ENCODE results near the gene GTPBP2.
A peak's percentile ranks its signal among the peaks of the same experiment; 100 is the strongest.
"Not testable (repeated sequence)": the region's sequence is repeated elsewhere in the genome, so short reads cannot be mapped to it uniquely, and the experiment has no call there.

GTPBP2 gene, protein sequence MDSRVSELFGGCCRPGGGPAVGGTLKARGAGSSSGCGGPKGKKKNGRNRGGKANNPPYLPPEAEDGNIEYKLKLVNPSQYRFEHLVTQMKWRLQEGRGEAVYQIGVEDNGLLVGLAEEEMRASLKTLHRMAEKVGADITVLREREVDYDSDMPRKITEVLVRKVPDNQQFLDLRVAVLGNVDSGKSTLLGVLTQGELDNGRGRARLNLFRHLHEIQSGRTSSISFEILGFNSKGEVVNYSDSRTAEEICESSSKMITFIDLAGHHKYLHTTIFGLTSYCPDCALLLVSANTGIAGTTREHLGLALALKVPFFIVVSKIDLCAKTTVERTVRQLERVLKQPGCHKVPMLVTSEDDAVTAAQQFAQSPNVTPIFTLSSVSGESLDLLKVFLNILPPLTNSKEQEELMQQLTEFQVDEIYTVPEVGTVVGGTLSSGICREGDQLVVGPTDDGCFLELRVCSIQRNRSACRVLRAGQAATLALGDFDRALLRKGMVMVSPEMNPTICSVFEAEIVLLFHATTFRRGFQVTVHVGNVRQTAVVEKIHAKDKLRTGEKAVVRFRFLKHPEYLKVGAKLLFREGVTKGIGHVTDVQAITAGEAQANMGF

DNA sequence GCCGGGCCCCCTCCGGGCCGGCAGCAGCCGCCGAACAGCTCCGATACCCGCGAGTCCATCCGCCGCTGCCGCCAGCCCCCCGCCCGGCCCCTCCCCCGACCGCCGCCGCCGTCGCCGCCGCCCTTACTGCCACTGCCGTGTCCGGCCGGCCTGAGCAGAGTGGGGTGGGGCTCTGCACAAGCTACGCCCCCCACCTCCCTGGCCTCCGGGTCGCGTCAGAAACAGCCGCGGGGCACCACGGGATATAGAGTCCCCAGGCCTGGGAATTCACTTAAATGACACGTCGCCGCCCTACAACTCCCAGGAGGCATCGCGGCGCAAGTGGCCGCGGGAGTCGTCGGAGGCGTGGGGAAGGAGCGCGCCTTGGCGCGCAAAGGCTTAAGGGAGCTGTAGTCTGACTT, at the start of gene GTPBP2:
Gene GTPBP2, minus strand, starts transcription at position 161 of the 401 bp plus-strand sequence. Its CDS starts 102 bp downstream, at position 59.
- FAIRE-seq = peak; percentile 82

DNA sequence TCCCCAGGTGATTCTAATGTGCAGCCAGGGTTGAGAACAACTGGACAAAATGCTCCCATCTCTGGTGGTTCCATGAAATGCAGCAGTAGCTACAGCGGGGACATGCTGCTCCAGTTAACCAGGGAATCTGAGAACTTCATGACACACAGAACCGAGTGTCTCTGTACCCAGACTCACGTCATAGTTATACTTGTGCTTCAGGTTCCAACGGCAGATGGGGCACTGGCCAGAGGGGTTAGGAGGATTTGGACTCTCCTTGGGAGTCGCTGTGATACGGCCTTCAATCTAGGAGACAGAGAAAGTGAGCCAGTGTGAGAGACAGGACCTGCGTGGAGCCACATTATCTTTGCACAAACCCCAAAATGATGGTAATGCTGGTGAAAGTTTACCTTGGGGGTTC, 49.3 kb upstream of the GTPBP2 start:
- no peak for FAIRE-seq

DNA sequence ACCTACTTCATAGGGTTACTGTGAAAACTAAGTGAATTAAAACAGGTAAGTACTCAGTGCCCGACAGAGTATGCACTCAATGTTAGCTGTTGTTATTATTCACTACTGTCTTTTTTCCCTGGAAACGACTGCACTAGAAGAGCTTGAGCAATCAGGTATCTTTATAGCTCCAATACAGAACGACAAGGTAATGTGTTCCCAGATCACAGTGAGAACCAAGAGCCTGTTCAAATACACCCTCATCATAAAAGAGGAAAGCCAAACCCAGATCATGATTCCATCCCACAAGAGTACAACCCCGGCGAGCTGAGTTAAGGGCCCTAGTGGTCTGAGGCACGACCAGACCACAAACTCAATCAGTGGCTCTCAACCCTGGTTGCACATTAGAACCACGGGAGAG, 48.7 kb upstream of the GTPBP2 start:
- no peak for FAIRE-seq

DNA sequence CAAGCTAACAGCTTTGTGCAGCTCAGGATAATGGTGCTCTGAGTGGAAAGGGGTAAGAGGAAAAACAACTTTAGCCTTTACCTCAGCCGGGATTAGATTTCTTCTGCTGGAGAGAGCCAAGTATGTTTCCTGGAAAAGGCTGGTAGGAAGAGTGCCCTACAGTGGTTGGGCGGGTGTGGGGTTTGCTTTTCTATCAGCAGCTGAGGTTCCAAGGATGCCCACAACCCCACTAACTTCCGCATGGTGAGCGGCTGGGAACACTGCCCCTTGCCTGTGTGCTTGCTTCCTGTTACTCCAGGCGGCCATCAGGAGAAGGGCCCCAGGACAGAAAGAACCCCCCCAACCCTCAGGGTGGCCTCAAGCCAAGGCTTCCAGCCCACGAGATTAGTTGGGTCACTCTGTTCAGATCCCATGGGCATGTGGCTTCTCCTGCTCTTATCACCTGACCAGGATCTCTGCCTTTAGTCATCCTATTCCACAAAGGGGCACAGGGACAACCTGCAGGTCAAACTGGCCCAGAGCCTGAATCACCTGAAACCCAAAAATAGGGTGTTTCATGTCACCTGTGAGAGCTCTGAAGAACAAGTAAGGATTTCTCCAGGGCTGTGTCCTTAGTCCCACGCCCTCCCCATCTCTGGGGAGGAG, 48.0 kb upstream of the GTPBP2 start:
- FAIRE-seq = no peak

DNA sequence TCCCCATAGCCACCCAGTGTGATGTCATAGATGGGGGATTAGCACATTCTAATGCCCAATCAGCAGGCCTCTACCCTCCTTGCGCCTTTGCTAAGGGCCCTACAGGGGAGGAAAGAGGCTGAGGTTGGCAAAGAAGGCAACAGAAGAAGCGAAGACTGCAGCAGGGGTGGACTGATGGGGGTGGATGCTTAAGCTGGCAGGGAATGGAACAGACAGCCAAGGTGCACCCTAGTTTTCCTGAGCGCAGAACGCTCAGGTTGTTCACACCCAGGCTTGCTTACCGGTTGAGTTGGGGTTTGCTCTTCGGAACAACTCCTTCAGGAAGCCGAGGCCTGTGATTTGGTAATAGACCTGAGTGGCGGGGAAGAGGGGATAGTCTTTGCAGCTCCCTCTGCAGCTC, 45.9 kb upstream of the GTPBP2 start:
- no peak for FAIRE-seq

DNA sequence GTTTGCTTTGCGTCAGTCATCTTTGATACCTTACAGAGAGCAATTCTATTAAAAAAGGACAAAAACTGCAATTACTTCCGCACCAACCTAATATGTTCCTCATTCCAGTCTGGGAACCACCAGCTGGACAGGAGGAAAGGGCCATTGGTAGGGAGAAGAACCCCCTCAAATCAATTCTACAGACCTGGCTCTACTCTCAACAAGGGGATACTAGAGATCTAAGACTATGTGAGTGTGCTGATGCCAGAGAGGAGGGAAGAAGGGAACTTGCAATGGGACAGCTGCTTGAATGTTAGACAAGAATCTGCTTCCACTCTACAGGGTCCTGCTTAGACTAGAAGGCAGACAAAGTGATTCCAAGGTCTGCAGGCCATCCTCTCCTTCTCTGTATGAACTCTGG, 45.2 kb upstream of the GTPBP2 start:
- no peak for FAIRE-seq

DNA sequence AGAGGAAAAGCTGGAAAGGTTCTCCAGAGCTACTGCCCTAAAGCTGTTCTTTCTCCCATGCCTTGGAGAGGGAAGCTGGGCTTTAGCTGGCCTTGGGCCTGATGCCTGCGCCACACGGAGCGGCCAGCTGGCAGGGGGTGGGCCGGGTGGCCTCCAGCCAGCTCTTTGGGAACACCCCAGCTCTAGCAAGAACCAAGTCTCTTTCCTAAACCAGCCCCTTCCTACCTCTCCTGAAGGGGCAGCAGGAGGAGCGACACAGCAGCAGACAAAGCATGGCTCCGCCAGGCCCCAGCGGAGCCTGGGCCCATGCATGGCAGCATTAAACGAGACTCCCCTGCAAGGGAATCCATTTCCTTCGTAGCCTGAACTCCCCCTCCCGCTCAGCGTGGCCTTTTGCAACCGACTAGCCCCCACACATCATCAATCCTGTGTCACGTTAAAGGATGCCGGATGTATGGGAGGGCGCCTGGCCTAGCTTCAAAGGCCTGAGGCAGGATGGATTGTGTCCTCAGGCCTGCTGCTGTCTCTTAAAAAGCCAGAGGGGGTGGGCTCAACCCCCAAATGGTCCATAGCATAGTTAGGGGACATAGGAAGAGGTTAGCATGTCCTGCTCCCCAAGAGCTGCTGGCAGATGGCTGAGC, 44.5 kb upstream of the GTPBP2 start:
- no peak for FAIRE-seq

DNA sequence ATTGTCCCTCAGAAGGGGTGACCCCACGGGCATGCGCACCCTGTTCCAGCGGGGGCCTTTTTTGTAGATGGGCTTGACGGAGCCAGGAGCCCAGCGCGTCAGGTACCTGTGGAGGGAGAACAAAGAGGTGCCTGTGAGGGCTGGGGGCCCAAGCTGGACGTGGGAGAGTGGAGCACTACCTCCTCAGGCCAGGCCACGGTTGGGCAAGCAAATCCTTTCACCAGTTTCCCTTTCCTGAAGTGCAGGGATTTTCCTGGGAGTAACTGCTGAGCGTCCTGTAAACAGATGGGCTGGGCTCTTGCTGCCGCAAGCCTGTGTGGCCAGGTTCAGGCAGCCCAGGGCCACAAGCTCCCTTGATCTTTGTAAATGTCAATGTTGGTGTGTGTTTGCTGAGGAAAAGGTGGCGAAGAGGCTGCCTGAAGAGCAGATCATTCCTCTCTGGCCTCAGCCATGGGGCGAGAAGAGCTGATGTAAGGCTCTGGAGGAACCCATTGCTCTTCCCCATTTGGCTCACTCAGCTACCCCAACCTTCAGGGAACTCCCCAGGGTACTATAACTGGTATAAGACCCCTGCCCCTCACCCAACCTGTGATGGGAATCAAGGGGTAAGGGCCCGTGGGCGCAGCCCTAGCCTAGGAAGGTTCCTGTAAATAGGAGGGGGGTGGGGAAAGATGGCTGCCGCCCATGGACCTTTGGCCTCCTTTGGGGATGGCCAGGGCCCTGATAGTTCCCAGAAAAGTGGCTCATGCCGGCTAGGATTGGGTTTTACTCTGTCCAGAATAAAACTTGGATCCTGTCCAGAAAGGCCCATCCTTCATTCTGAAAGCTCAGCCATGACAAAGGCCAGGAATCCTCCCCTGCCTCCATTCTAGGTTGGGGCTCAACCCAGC, 43.0 kb upstream of the GTPBP2 start:
- FAIRE-seq = no peak

DNA sequence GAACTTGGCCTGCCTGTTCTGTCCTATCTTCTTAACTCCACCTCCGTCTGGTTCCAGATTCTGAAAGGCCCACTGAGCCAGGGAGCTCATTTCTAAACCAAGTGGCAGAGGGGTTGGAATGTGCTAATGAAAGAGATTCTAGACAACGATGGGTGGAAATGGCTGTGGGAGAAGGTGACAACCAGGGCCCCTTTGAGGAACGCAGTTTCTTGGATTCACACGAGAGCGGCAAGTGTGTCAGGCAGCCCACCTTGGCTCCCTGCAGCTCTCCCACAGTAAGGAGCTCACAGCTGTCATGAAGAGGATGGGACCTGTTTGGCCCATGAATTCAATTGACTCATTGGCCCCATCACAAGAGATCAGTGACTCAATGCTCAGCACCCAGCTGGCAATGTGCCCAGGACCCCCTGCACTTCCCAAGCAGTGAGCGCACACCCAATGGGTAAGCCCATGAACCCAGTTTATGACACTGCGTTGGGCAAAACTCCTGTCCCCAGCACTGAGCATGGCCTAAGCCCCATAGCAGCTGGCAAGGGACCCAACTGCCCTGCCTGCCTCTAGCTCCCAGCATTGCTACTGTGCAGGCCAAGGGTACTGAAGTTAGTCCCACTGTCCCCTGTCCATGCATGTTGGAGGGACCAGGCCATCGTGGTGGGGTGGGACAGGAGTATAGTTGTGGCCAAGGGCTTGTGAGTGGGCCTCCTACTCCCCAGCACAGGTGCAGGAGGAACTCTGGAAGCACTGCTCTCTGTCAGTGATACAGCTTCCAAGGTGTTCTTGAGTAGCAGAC, 42.1 kb upstream of the GTPBP2 start:
- FAIRE-seq = no peak

DNA sequence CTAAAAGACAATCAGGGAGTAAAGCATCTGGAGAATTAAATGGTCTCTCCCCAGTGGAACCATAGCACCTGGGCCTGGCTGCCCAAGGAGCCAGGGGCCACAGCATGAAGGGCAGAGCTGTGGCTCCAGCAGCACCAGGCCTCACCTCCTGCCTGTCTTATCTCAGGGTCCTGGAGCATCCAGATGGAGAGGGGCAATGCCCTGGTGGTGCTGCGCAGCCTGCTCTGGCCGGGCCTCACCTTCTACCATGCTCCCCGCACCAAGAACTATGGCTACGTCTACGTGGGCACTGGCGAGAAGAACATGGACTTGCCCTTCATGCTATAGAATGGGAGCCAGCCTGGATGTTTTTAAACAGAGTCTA, 41.5 kb upstream of the GTPBP2 start:
- no peak for FAIRE-seq

DNA sequence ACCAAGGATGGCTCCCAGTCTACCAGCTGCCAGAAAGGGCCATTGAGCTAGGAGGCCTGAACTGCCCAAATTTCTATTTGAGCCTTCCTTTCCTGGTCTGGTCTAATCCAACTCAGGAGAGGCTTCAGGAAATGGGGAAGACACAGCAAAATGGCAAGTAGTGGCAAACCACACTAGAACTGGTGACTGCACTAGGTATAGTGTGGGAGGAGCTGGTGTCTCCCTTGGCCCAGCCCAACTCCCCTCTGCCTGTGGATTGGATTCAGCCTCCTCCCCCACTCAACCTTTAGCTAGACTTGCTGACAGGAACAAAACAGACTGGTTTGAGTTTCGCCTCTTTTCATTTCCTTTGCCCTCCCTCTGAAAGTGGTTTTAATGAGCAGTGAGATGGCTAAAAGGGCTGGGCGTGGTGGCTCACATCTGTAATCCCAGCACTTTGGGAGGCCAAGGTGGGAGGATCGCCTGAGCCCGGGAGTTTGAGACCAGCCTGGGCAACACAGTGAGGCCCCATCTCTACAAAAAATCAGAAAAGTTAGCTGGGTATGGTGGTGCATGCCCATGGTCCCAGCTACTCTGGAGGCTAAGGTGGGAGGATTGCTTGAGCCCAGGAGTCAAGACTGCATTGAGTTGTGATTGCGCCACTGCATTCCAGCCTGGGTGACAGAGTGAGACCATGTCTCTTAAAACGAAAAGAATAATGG, 41.0 kb upstream of the GTPBP2 start:
- FAIRE-seq = no peak

DNA sequence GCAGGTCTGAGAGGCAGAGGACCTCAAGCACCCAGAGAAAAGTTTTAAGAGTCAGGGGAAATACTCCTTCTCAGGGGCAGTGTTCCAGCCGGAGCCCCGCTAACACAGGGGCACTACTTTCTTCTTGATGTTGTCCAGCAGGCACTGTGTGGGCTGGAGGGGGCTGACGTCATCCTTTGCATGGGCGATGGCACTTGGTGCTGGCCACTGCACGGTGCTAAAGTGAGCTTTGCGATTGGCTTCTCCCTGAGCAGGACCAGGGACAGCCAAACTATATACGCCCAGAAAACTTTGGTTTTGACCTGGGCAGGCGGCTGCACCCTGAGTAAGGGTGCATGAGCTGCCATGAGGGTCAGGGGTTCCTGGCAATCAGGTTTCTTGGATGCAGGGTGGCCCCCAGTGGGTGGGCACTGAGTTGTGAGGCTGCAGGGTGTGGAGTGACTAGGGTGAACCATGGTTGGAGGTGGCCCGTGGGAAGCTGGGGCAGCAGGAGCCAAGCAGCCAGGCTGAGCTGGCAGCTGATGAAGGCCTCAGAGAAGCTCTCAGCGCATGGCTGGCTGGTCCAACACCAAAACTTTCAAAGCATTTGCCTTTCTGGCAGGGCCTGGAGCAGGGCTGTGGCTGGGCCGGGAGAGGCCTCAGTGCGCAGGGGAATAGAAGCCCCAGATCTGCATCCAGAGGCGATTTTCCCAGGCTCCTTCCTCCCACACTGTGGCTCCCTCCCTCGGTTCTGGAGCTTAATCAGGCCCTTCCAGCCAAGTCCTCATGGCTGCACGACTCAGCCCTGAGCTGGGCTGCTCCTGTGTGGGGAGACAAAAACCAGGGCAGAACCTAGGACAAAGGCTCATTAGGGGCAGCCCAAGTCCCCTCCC, 40.2 kb upstream of the GTPBP2 start:
- FAIRE-seq = no peak

DNA sequence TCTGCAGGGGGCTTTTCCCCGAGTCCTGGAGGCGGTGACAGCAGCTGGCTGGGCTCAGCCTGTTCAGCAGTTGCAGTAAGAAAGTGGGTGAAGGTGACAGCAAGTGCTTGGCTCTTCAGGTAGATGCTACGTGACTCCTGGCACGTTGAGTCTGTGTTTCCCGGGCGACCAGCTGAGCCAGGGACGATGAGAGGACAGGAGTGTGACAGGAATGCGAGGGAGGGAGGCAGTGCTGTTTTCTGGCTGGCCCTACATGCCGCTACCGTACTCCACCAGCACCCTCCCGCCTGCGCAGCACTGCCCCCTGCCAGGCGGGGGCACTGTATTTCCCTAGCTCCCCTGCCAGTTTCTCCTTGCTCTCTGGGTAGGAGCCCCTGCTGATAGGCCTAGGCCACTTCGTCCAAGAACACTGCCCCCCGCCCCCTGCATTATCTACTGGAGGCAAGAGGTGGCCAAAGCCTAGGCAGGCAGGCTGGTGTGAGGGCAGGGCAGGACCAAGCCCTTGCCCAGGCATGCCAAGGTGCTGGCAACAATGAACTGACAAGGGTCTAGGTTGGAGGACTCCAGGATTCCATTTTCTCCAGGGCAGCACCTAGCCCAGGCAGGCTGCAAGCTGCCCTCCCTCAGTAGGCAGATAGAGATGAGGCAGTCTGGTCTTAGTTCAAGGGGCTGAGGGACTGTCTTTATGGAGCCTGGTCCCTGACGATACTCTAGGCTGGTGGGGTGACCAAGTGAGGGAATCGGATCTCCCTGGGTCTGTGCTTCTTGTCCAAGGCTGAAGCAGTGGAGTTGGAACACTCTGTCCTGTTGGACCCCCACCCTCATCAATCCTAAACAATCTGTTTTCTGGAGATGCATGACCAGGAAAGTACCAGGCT, 39.3 kb upstream of the GTPBP2 start:
- FAIRE-seq = no peak

DNA sequence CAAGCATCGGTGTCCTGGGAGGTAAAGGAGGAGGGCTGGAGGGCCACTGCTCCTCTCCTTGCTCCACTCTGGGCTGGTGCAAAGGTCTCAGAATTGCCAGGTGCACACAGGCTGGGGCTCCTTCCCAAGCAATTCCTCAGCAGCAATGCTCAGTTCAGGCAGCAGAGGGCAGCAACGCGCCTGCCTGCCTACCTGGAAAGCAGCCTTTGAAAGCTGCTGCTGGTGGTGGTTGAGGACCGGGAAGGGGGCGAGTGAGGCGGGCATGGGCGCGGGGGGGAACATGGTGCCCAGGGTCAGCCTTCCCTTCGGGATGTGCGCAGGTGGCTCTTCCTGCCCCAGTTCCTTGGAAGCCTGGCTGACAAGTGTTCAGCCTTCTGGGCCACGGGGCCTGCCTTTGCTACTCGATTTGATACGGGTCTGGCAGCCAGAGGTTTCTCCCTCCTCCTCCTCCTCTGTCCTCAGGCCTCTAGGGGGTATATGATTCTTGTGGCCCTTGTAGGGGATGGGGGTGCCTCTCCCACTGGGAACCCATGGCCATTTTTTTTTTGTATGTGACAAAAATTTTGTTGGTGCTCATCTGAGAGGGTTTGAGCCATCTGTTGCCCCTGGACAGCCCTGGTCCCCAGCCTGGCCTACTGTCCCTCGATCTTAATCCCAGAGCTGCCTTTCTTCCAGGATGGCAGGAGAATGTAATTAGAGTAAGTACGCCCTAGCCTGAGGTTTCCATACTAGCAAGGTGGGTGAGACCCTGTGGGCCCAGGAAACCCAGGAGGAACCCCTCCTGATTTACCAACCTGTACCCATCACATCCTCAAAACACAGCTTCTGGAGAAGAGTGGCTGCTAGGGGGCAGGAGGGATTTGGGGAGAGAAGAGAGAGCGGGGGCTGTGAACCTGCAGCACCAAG, 38.4 kb upstream of the GTPBP2 start:
- no peak for FAIRE-seq

DNA sequence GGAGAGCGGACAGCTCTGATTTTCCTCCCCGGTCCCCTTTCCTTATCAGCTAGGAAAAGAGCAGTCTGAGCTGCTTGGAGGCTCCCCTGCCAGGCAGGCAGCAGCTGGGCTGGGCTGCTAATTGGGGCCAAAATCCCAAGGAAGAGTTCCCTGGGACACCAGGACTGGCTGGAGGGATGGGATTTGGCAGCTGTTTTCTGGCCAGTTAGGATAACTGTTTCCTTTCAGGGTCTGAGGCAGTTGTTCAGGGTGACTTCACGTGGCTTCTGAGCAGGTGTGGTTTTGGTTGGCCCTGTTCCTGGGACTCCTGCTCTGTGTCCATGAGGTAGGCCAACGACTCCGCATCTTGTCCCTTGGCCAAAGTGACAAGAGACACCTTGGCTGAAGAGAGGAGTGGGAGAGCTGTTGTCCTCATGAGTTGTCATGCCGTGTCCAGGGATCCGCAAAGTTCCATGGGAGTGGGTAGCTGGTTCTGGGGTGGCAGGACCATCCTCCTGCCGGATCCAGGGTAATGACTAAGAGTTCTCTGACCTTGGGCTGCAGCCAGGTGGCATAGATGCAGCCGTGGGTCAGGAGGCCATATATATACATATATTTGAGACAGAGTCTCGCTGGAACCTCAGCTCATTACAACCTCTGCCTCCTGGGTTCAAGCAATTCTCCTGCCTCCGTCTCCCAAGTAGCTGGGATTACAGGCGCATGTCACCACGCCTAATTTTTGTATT, 37.3 kb upstream of the GTPBP2 start:
- FAIRE-seq = no peak

DNA sequence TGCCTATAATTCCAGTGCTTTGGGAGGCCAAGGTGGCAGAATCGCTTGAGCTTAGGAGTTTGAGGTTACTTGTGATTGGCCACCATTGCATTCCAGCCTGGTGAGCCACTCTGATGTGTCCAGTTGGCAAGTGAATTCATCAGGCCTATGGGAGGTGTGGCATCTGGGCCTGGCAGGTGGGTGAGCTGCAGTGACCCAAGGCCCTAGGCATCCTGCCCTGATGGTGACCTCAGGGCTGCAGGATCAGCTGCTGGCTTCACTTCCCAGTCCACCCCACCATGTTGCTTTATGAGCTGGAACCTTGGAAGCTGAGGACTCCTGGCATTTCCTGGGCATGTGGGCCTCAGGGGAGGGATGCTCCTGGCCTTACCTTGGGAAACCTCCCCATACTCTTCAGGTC, 36.3 kb upstream of the GTPBP2 start:
- FAIRE-seq = no peak

DNA sequence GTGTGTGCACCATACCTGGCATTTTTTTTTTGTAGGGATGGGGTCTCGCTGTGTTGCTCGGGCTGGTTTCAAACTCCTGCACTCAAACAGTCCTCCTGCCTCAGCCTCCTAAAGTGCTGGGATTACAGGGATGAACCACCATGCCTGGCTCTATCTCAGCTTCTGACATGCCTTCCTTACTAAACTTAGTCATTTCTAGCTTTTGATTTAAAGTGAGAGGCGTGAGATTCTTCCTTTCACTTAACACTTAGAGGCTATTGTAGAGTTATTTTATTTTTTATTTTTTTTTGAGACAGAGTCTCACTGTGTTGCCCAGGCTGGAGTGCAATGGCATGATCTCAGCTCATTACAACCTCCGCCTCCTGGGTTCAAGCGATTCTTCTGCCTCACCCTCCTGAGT, 33.9 kb upstream of the GTPBP2 start:
- not testable (repeated sequence) for FAIRE-seq

Data from TTC549 (cell line).